IMR-90 (cell line): ENCODE results near the gene ATG14. TPM values are rescaled to one million over a fixed set of nuclear protein-coding genes. Genes with fewer than 3 reads are reported as not detected.

Experiments used
- ATAC-seq: fragments of 200-7000 bp; cut with Tn5 transposase; 2 replicates; pipeline ENCODE4 v1.9.1; 2020; ENCODE audit warnings: low read depth, mild to moderate bottlenecking, moderate library complexity
- BruUV-seq: library from RNA; stranded (reverse); fragments of 400-500 nt; replicated peaks from 2 replicates; lab custom pipeline; 2021; lab: Mats Ljungman, UMichigan
- CTCF ChIA-PET: fragments of 300-600 bp; formaldehyde crosslinking; extraction: SDS; loops from one replicate; lab custom pipeline; 2021; ENCODE audit warnings: antibody characterized with exemption; lab: Yijun Ruan, JAX
- POLR2A ChIA-PET: fragments of 300-600 bp; sonication (Branson Sonifier 250); formaldehyde crosslinking; loops from one replicate; lab custom pipeline; 2022; ENCODE audit warnings: antibody characterized with exemption; ENCODE audit not compliant: unreplicated experiment; lab: Charles Lee
- DNase-seq: peaks from one replicate; pipeline ENCODE4 v3.0.0; 2013
- H2AFZ ChIP-seq: replicated peaks from 2 replicates; pipeline ENCODE3; 2013; ENCODE audit warnings: low read length, mild to moderate bottlenecking; ENCODE audit not compliant: poor library complexity
- H2AK5ac ChIP-seq: 2 replicates; pipeline ENCODE4 v1.6.1; 2013; ENCODE audit warnings: low read depth, low read length, inconsistent platforms
- H2AK9ac ChIP-seq: replicated peaks from 2 replicates; pipeline ENCODE3; 2013; ENCODE audit warnings: mild to moderate bottlenecking, low read depth, low read length, moderate library complexity; ENCODE audit not compliant: poor library complexity
- H2BK120ac ChIP-seq: 2 replicates; pipeline ENCODE4 v1.6.1; 2013; ENCODE audit warnings: low read depth, low read length, inconsistent platforms
- H2BK15ac ChIP-seq: 3 replicates; pipeline ENCODE4 v1.6.1; 2013; ENCODE audit warnings: low read depth, low read length, inconsistent platforms
- H2BK20ac ChIP-seq: 2 replicates; pipeline ENCODE4 v1.6.1; 2013; ENCODE audit warnings: low read depth, mild to moderate bottlenecking, inconsistent platforms, low read length, moderate library complexity
- H2BK5ac ChIP-seq: 2 replicates; pipeline ENCODE4 v1.6.1; 2013; ENCODE audit warnings: mild to moderate bottlenecking, low read depth, low read length, inconsistent platforms; ENCODE audit not compliant: poor library complexity, severe bottlenecking
- H3K14ac ChIP-seq: replicated peaks from 2 replicates; pipeline ENCODE4 v1.6.1; 2013; ENCODE audit warnings: low read depth, low read length, inconsistent platforms
- H3K18ac ChIP-seq: 2 replicates; pipeline ENCODE4 v1.6.1; 2013; ENCODE audit warnings: low read depth, low read length, control low read depth
- H3K23ac ChIP-seq: 2 replicates; pipeline ENCODE4 v1.6.1; 2013; ENCODE audit warnings: low read depth, low read length, inconsistent platforms
- H3K27ac ChIP-seq: 2 replicates; pipeline ENCODE4 v1.5.1; 2013; ENCODE audit warnings: mild to moderate bottlenecking, control low read depth, low read length; ENCODE audit not compliant: insufficient read depth
- H3K27me3 ChIP-seq: 2 replicates; pipeline ENCODE4 v1.6.1; 2013; ENCODE audit warnings: low read length; ENCODE audit not compliant: control insufficient read depth, insufficient read depth
- H3K36me3 ChIP-seq: 2 replicates; pipeline ENCODE4 v1.6.1; 2013; ENCODE audit warnings: low read length, mixed read lengths; ENCODE audit not compliant: control insufficient read depth, insufficient read depth
- H3K4ac ChIP-seq: 2 replicates; pipeline ENCODE4 v1.6.1; 2013; ENCODE audit warnings: low read depth, low read length, inconsistent platforms
- H3K4me1 ChIP-seq: 2 replicates; pipeline ENCODE4 v1.6.1; 2013; ENCODE audit warnings: low read length, mixed read lengths; ENCODE audit not compliant: control insufficient read depth, insufficient read depth
- H3K4me2 ChIP-seq: 2 replicates; pipeline ENCODE4 v1.6.1; 2013; ENCODE audit warnings: low read depth, mild to moderate bottlenecking, control low read depth, low read length, moderate library complexity
- H3K4me3 ChIP-seq: 2 replicates; pipeline ENCODE4 v1.5.1; 2013; ENCODE audit warnings: low read depth, mild to moderate bottlenecking, control low read depth, low read length, moderate library complexity; ENCODE audit not compliant: insufficient read depth
- H3K56ac ChIP-seq: 2 replicates; pipeline ENCODE4 v1.6.1; 2013; ENCODE audit warnings: low read length, inconsistent platforms; ENCODE audit not compliant: insufficient read depth; ENCODE audit errors: extremely low read depth
- H3K79me1 ChIP-seq, 2 experiments: 2 replicates each; pipeline ENCODE4 v1.6.1; 2013; ENCODE audit warnings: low read length in 2 of 2, inconsistent platforms in 1 of 2, low read depth in 1 of 2
- H3K9ac ChIP-seq: 2 replicates; pipeline ENCODE4 v1.6.1; 2013; ENCODE audit warnings: low read depth, low read length, control low read depth
- H3K9me1 ChIP-seq: 2 replicates; pipeline ENCODE4 v1.6.1; 2013; ENCODE audit warnings: low read length, inconsistent platforms; ENCODE audit not compliant: insufficient read depth
- H3K9me3 ChIP-seq: 2 replicates; pipeline ENCODE4 v1.6.1; 2013; ENCODE audit warnings: low read length; ENCODE audit not compliant: control insufficient read depth, insufficient read depth
- H4K20me1 ChIP-seq: 2 replicates; pipeline ENCODE4 v1.6.1; 2013; ENCODE audit warnings: low read length, inconsistent platforms; ENCODE audit not compliant: insufficient read depth
- H4K5ac ChIP-seq: 2 replicates; pipeline ENCODE4 v1.6.1; 2013; ENCODE audit warnings: mild to moderate bottlenecking, low read depth, low read length, control low read depth
- H4K8ac ChIP-seq, 2 experiments: 2 replicates each; pipeline ENCODE4 v1.6.1; 2013; ENCODE audit warnings: low read depth in 2 of 2, low read length in 2 of 2, control low read depth in 1 of 2, inconsistent platforms in 1 of 2
- H4K91ac ChIP-seq: 2 replicates; pipeline ENCODE4 v1.6.1; 2013; ENCODE audit warnings: low read depth, low read length, inconsistent platforms; ENCODE audit not compliant: insufficient read depth
- BHLHE40 ChIP-seq: fragments of 150-350 bp; IDR thresholded peaks from 2 replicates; pipeline ENCODE4 v1.6.1; 2016; ENCODE audit warnings: mild to moderate bottlenecking, low read depth, low read length
- CEBPB ChIP-seq: IDR thresholded peaks from 2 replicates; pipeline ENCODE4 v1.6.1; 2012; ENCODE audit warnings: low read depth, low read length, improper control_type of control experiment
- CHD1 ChIP-seq: IDR thresholded peaks from 2 replicates; pipeline ENCODE4 v1.6.1; 2012; ENCODE audit warnings: low read depth, low read length, improper control_type of control experiment
- FOS ChIP-seq: fragments of 150-350 bp; IDR thresholded peaks from 2 replicates; pipeline ENCODE4 v1.6.1; 2016; ENCODE audit warnings: low read depth, low read length
- MAFK ChIP-seq: IDR thresholded peaks from 2 replicates; pipeline ENCODE4 v1.6.1; 2012; ENCODE audit warnings: low read depth, low read length, improper control_type of control experiment
- MAZ ChIP-seq: IDR thresholded peaks from 2 replicates; pipeline ENCODE4 v1.6.1; 2012; ENCODE audit warnings: low read depth, mild to moderate bottlenecking, low read length, improper control_type of control experiment, moderate library complexity, borderline replicate concordance
- MXI1 ChIP-seq: IDR thresholded peaks from 2 replicates; pipeline ENCODE4 v1.6.1; 2012; ENCODE audit warnings: low read depth, mild to moderate bottlenecking, low read length, moderate library complexity, borderline replicate concordance
- NFE2L2 ChIP-seq: fragments of 150-350 bp; IDR thresholded peaks from 2 replicates; pipeline ENCODE4 v1.6.1; 2016; ENCODE audit warnings: low read depth, mild to moderate bottlenecking, low read length
- POLR2A ChIP-seq: IDR thresholded peaks from 2 replicates; pipeline ENCODE4 v1.6.1; 2012; ENCODE audit warnings: mild to moderate bottlenecking, low read depth, low read length
- RAD21 ChIP-seq: IDR thresholded peaks from 2 replicates; pipeline ENCODE4 v1.6.1; 2012; ENCODE audit warnings: low read length, improper control_type of control experiment
- RCOR1 ChIP-seq: IDR thresholded peaks from 2 replicates; pipeline ENCODE4 v1.6.1; 2012; ENCODE audit warnings: mild to moderate bottlenecking, low read length, improper control_type of control experiment; ENCODE audit not compliant: insufficient replicate concordance
- RFX5 ChIP-seq: IDR thresholded peaks from 2 replicates; pipeline ENCODE4 v1.8.0; 2012; ENCODE audit warnings: low read depth, mild to moderate bottlenecking, low read length, moderate library complexity
- SMC3 ChIP-seq: fragments of 150-350 bp; IDR thresholded peaks from 2 replicates; pipeline ENCODE4 v1.6.1; 2016; ENCODE audit warnings: low read depth, mild to moderate bottlenecking, antibody characterized with exemption, low read length, moderate library complexity
- WGBS, 2 experiments: methylation state at CpG; one replicate each; pipeline versions ENCODE4 v1.1.5 to v1.1.7; 2013; ENCODE audit warnings: missing lambda C conversion rate in 2 of 2; ENCODE audit not compliant: insufficient read length in 1 of 2; ENCODE audit errors: extremely low coverage in 2 of 2; 5-methylcytosine and 5-hydroxymethylcytosine counted together
- dilution Hi-C: fragments of 300-500 bp; cut with HindIII; formaldehyde crosslinking; loops from one replicate; pipeline ENCODE4 v1.14.3; 2018; ENCODE audit warnings: low sequenced_read_pairs; ENCODE audit not compliant: unreplicated experiment
- in situ Hi-C: fragments of 300-500 bp; cut with MboI; formaldehyde crosslinking; loops from 3 replicates; pipeline ENCODE4 v1.14.3; 2019; ENCODE audit warnings: low sequenced_read_pairs, inconsistent platforms, mixed read lengths
- intact Hi-C: fragments of 100-400 bp; cut with micrococcal nuclease; formaldehyde crosslinking; loops from 2 replicates; pipeline ENCODE4 v1.10.0; 2022
- polyA plus RNA-seq, 3 experiments: library from polyadenylated mRNA; depleted of rRNA; stranded (reverse); fragments of >200 nt; gene quantifications; 2 replicates each; pipeline ENCODE4 v1.2.3, GENCODE V29; 2012; ENCODE audit warnings: low replicate concordance in 1 of 3
- total RNA-seq: library from RNA; depleted of rRNA; stranded (reverse); fragments of >200 nt; gene quantifications from 2 replicates; pipeline ENCODE4 v1.2.3, GENCODE V29; 2012
- TF ChIP-seq, protein P1 (sequence below): conservative IDR thresholded peaks from 2 replicates; pipeline ENCODE4 v1.5.1; 2012; ENCODE audit warnings: mild to moderate bottlenecking, low read depth, low read length, improper control_type of control experiment
- TF ChIP-seq, protein P2 (sequence below): fragments of 150-350 bp; IDR thresholded peaks from 2 replicates; pipeline ENCODE4 v1.6.1; 2017; ENCODE audit warnings: mild to moderate bottlenecking, antibody characterized with exemption, low read length, low read depth
- TF ChIP-seq, protein P3 (sequence below): fragments of 150-350 bp; IDR thresholded peaks from 2 replicates; pipeline ENCODE4 v1.6.1; 2016; ENCODE audit warnings: low read depth, mild to moderate bottlenecking, low read length, moderate library complexity, borderline replicate concordance

Gene ATG14
- total and polyA plus RNA-seq, 2 of the 4 experiments (the other 2 are of a cell fraction), result 5.0 to 12.4 TPM

DNA sequence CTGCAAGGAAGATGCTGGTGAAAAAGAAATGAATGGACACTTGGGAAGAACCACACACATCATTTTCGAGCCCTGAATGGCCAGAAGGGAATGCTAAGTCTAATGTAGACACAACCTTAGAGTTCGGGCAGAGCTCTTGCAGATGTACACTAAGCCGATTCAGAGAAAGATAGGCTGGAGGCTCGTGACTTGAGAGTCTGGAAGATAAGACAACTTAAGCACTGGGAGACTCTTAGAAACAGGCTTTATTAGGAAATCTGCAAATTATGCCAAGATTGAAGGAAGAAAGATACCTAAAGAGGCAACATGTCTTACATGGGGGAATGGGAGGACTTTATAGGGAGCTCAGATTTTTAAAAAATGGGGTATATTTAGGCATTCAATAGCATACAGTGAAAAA, 15.3 kb upstream of the ATG14 start:
- Histone ChIP-seq H2BK15ac (no peak overlapping the region), H2BK120ac (no peak overlapping the region), H3K4me1 (no peaks in the 10 kb centered on the region), H2AFZ (no peak overlapping the region), H3K56ac (no peak overlapping the region), H3K4ac (no peak overlapping the region), H2BK20ac (no peak overlapping the region), H2AK5ac (no peak overlapping the region), H3K14ac (no peak overlapping the region), H4K91ac (no peak overlapping the region), H3K9me3 (no peaks in the 10 kb centered on the region), H4K5ac (no peak overlapping the region), H4K20me1 (no peaks in the 10 kb centered on the region), H3K79me1 (no peaks in the 10 kb centered on the region), H3K9me1 (no peaks in the 10 kb centered on the region), H3K36me3 (no peaks in the 10 kb centered on the region), H3K4me2 (no peak overlapping the region), H3K4me3 (no peak overlapping the region), H3K23ac (no peak overlapping the region), H3K18ac (no peak overlapping the region), H3K27ac (no peak overlapping the region), H2BK5ac (no peak overlapping the region), H3K27me3 (peaks cover 9% of the 10 kb centered on the region), H2AK9ac (no peak overlapping the region), H4K8ac (no peak overlapping the region), H3K9ac (no peak overlapping the region)
- intact Hi-C loops (no loop called here), in situ Hi-C loops (loop anchor here (25.0 kb wide), 1 partner anchor 910 kb away; no protein-coding TSS in a partner anchor), dilution Hi-C loops (no loop called here)
- ATAC-seq (no peak), DNase-seq (no peak)
- no CpG with 5 or more reads among the region's 4 CpGs for WGBS, 2 experiments
- no peak for TF ChIP-seq NFE2L2
- TF ChIP-seq MAZ, result no peak
- TF ChIP-seq SMC3, result no peak
- TF ChIP-seq RAD21, result no peak
- TF ChIP-seq, protein P1, sequence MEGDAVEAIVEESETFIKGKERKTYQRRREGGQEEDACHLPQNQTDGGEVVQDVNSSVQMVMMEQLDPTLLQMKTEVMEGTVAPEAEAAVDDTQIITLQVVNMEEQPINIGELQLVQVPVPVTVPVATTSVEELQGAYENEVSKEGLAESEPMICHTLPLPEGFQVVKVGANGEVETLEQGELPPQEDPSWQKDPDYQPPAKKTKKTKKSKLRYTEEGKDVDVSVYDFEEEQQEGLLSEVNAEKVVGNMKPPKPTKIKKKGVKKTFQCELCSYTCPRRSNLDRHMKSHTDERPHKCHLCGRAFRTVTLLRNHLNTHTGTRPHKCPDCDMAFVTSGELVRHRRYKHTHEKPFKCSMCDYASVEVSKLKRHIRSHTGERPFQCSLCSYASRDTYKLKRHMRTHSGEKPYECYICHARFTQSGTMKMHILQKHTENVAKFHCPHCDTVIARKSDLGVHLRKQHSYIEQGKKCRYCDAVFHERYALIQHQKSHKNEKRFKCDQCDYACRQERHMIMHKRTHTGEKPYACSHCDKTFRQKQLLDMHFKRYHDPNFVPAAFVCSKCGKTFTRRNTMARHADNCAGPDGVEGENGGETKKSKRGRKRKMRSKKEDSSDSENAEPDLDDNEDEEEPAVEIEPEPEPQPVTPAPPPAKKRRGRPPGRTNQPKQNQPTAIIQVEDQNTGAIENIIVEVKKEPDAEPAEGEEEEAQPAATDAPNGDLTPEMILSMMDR, result no peak
- no peak for TF ChIP-seq CEBPB
- no peak for TF ChIP-seq RFX5
- no peak for TF ChIP-seq RCOR1
- no peak for TF ChIP-seq BHLHE40
- TF ChIP-seq CHD1, result no peak
- no peak for TF ChIP-seq MAFK
- no peak for TF ChIP-seq MXI1
- no peak for TF ChIP-seq FOS
- TF ChIP-seq, protein P2, sequence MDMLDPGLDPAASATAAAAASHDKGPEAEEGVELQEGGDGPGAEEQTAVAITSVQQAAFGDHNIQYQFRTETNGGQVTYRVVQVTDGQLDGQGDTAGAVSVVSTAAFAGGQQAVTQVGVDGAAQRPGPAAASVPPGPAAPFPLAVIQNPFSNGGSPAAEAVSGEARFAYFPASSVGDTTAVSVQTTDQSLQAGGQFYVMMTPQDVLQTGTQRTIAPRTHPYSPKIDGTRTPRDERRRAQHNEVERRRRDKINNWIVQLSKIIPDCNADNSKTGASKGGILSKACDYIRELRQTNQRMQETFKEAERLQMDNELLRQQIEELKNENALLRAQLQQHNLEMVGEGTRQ, result no peak
- TF ChIP-seq, protein P3, sequence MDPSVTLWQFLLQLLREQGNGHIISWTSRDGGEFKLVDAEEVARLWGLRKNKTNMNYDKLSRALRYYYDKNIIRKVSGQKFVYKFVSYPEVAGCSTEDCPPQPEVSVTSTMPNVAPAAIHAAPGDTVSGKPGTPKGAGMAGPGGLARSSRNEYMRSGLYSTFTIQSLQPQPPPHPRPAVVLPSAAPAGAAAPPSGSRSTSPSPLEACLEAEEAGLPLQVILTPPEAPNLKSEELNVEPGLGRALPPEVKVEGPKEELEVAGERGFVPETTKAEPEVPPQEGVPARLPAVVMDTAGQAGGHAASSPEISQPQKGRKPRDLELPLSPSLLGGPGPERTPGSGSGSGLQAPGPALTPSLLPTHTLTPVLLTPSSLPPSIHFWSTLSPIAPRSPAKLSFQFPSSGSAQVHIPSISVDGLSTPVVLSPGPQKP, result no peak
- TF ChIP-seq POLR2A, result no peak
- CTCF ChIA-PET, result no interaction called here
- no TSS peak for BruUV-seq
- POLR2A ChIA-PET, result no interaction called here
